Activated CD4-positive, CD25-positive, alpha-beta regulatory T cell treated with anti-CD3 and anti-CD28 coated beads, Interleukin-2, amount 50 U/mL, for 16 hours (primary cell): ENCODE results near the gene MRPS7.
"Not testable (repeated sequence)": the region's sequence is repeated elsewhere in the genome, so short reads cannot be mapped to it uniquely, and the experiment has no call there.

Experiments used
- DNase-seq: peaks from one replicate; pipeline ENCODE4 v3.0.0-alpha.2; 2020; ENCODE audit warnings: low read depth, low spot score

The MRPS7 gene

GRCh38 chr17:75271233-75271954, 9.7 kb downstream of the MRPS7 start:
- DNase-seq = peak; percentile 76

- no peak for DNase-seq
Measured at GRCh38 chr17:75271955-75272847, 10.5 kb downstream of the MRPS7 start.

- DNase-seq = no peak
Measured at GRCh38 chr17:75272848-75273184, 11.1 kb downstream of the MRPS7 start.

- no peak for DNase-seq
Measured at GRCh38 chr17:75273977-75274708, 12.5 kb downstream of the MRPS7 start.

GRCh38 chr17:75277664-75278071, 16.0 kb downstream of the MRPS7 start:
- DNase-seq = no peak

- not testable (repeated sequence) for DNase-seq
Measured at GRCh38 chr17:75280189-75280588, 18.5 kb downstream of the MRPS7 start.

- no peak for DNase-seq
Measured at GRCh38 chr17:75285123-75285522, 23.4 kb downstream of the MRPS7 start.

GRCh38 chr17:75287221-75287620, 25.5 kb downstream of the MRPS7 start:
- DNase-seq = no peak

- no peak for DNase-seq
Measured at GRCh38 chr17:75288359-75288758, 26.7 kb downstream of the MRPS7 start.

- DNase-seq = no peak
Measured at GRCh38 chr17:75288770-75289114, 27.1 kb downstream of the MRPS7 start.

- DNase-seq = peak; percentile 94
Measured at GRCh38 chr17:75289115-75289831, 27.6 kb downstream of the MRPS7 start, which contains the start of gene SLC25A19. Gene SLC25A19, minus strand, starts transcription at chr17:75289433. Its CDS starts 2,669 bp downstream, at chr17:75286764.

- peak; percentile 51 for DNase-seq
Measured at GRCh38 chr17:75289832-75290337, 28.2 kb downstream of the MRPS7 start.

- DNase-seq = not testable (repeated sequence)
Measured at GRCh38 chr17:75292810-75293448, 31.2 kb downstream of the MRPS7 start.

GRCh38 chr17:75295201-75296158, 33.8 kb downstream of the MRPS7 start:
- no peak for DNase-seq

- DNase-seq = no peak
Measured at GRCh38 chr17:75300280-75300679, 38.6 kb downstream of the MRPS7 start.

- DNase-seq = no peak
Measured at GRCh38 chr17:75301049-75301448, 39.4 kb downstream of the MRPS7 start.

GRCh38 chr17:75301502-75302206, 40.0 kb downstream of the MRPS7 start:
- no peak for DNase-seq

- DNase-seq = no peak
Measured at GRCh38 chr17:75307957-75308731, 46.5 kb downstream of the MRPS7 start.
